Heart left ventricle (tissue), 16 donors: Measurements from ENCODE around the gene TCF4. TPM values are rescaled to one million over a fixed set of nuclear protein-coding genes. Genes with fewer than 3 reads are reported as not detected.

ENCODE experiments used
- ATAC-seq, 4 donors: fragments of 200-7000 bp; cut with Tn5 transposase; one replicate each; pipeline ENCODE4 v1.9.1; 2020 to 2022; ENCODE audit warnings: moderate library complexity in 4 of 4, mild to moderate bottlenecking in 3 of 4, moderate number of reproducible peaks in 1 of 4
- DNase-seq, 5 donors: peaks; one replicate each; pipeline ENCODE4 v3.0.0-alpha.2; 2020
- H3K27ac ChIP-seq, 12 donors: fragments of 200-600 bp; sonication (generic) in 4 of 12; one replicate each; pipeline versions ENCODE4 v1.5.0 to v1.8.0; 2016 to 2022; ENCODE audit warnings: mild to moderate bottlenecking in 2 of 12
- H3K27me3 ChIP-seq, 9 donors: fragments of 200-600 bp; sonication (generic) in 2 of 9; one replicate each; pipeline versions ENCODE4 v1.5.1 to v1.8.0; 2016 to 2022; ENCODE audit warnings: mild to moderate bottlenecking in 3 of 9
- H3K36me3 ChIP-seq, 9 donors: fragments of 200-600 bp; sonication (generic) in 2 of 9; one replicate each; pipeline versions ENCODE4 v1.5.0 to v1.8.0; 2018 to 2022; ENCODE audit warnings: mild to moderate bottlenecking in 2 of 9
- H3K4me1 ChIP-seq, 12 donors: fragments of 200-600 bp; sonication (generic) in 4 of 12; one replicate each; pipeline versions ENCODE4 v1.5.0 to v1.8.0; 2016 to 2022; ENCODE audit warnings: mild to moderate bottlenecking in 3 of 12
- H3K4me3 ChIP-seq, 12 donors: fragments of 200-600 bp; sonication (generic) in 4 of 12; one replicate each; pipeline versions ENCODE4 v1.5.0 to v1.8.0; 2017 to 2022; ENCODE audit warnings: mild to moderate bottlenecking in 9 of 12, moderate library complexity in 4 of 12
- H3K9me3 ChIP-seq, 12 donors: fragments of 200-600 bp; sonication (generic) in 4 of 12; one replicate each; pipeline versions ENCODE4 v1.5.0 to v1.8.0; 2016 to 2022; ENCODE audit warnings: mild to moderate bottlenecking in 1 of 12
- CTCF ChIP-seq, 12 donors: fragments of 200-600 bp; sonication (generic) in 4 of 12; IDR thresholded peaks; one replicate each; pipeline versions ENCODE4 v1.5.0 to v1.8.0; 2018 to 2022; ENCODE audit warnings: antibody characterized with exemption in 12 of 12, mild to moderate bottlenecking in 5 of 12
- POLR2A ChIP-seq, 2 donors: fragments of 450-650 bp; IDR thresholded peaks; one replicate each; pipeline ENCODE4 v1.6.1; 2017; ENCODE audit warnings: antibody characterized with exemption in 2 of 2, mild to moderate bottlenecking in 2 of 2, moderate library complexity in 2 of 2
- WGBS, 4 donors: extraction: QIAGEN DNeasy Blood & Tissue Kit in 2 of 4; methylation state at CpG; one replicate each; pipeline versions ENCODE4 v1.1.5 to v1.1.7; 2013 to 2018; 5-methylcytosine and 5-hydroxymethylcytosine counted together
- intact Hi-C, 10 donors: fragments of 100-400 bp; cut with DNase I; formaldehyde crosslinking; loops; one replicate each; pipeline versions ENCODE4 v1.11.1 to v1.14.2; 2022
- polyA plus RNA-seq, 2 donors: library from polyadenylated mRNA; stranded (reverse); fragments of 200-250 nt; gene quantifications; one replicate each; pipeline ENCODE4 v1.2.3, GENCODE V29; 2013
- total RNA-seq, 9 donors: library from RNA; depleted of rRNA in 2 of 9; stranded (reverse); fragments of >200 nt in 2 of 9; fragmentation: NEBNext Ultra II Directional in 3 of 9; extraction: Animal tissue kit (Norgen Biotek cat#: 25700) in 3 of 9; gene quantifications; one replicate each; pipeline versions ENCODE4 v1.1.0 to v1.2.4, GENCODE V29; 2016 to 2023
- donor health status: ischemic (EF 13 %, LVEDD 7.1; RV severe dilation, severe dysfunction).
- donor health status: healthy with polysubstance abuse.
- donor health status: DM: no; HTN: yes; CAD: no.
- donor health status: DM: no; HTN: no; CAD: no.
- donor health status: ischemic (EF 25% LVEDD 6.9; RV normal size, moderate dysfunction).
- donor health status: ischemic (EF 25% LVEDD 5.7; RV mildly dilated, moderate dysfunction).
- donor health status: healthy.
- donor health status: DM: yes; HTN: yes; CAD: no.
- donor health status: ischemic (EF 35%, LVEDD 5.7; RV mildly dilated, moderate dysfunction).
- donor health status: nonischemic (EF 11% LVEDD 7.7; RV severe dilation, severe dysfunction).
- donor health status: DM: yes; HTN: yes; CAD: no.
- donor health status: PGD.
- donor health status: ischemic (EF 29% LVEDD 5.4; RV normal size, mild dysfunction).
- donor health status: nonischemic (EF 23%, LVEDD 6.1; RV moderate dilation, normal function).

Gene TCF4
- total and polyA plus RNA-seq, 11 donors, result 12.8 to 119 (median 71.5) TPM

GRCh38 chr18:55477860-55478581, 110.0 kb downstream of the TCF4 start:
- Histone ChIP-seq H3K27ac (peak overlapping the region; percentile 45 to 89 (median 82)), H3K36me3 (no peaks in the 10 kb centered on the region), H3K27me3 (no peaks in the 10 kb centered on the region), H3K9me3 (no peaks in the 10 kb centered on the region), H3K4me3 (peak overlapping the region; percentile 5 to 62 (median 49)), H3K4me1 (peaks cover 0 to 44% (median 11%) of the 10 kb centered on the region in 12 donors)
- intact Hi-C loops, result loop anchor here in 3 of 10 donors (5.0 to 10.0 kb wide), 3 partner anchors 46 to 57 kb away; no protein-coding TSS in a partner anchor
- DNase-seq (no peak), ATAC-seq (peak in 2 of 4 donors; percentile 23 to 55)
- 29 to 40% (median 37%) methylated on average over 8 of the region's 8 CpGs for WGBS, 4 donors
- TF ChIP-seq CTCF (IDR thresholded peaks at IDR 0.05), result no peak
- no peak for TF ChIP-seq POLR2A (IDR thresholded peaks at IDR 0.05)

- ATAC-seq (peak; percentile 45 to 86 (median 74)), DNase-seq (no peak)
- WGBS, 4 donors, result 18 to 30% (median 25%) methylated on average over 4 of the region's 4 CpGs
- intact Hi-C loops, result loop anchor here in 3 of 10 donors (5.0 to 10.0 kb wide), 3 partner anchors 45 to 57 kb away; no protein-coding TSS in a partner anchor
- Histone ChIP-seq H3K4me1 (peaks cover 0 to 44% (median 11%) of the 10 kb centered on the region in 12 donors), H3K9me3 (no peaks in the 10 kb centered on the region), H3K4me3 (peak overlapping the region; percentile 5 to 62 (median 49)), H3K36me3 (no peaks in the 10 kb centered on the region), H3K27ac (peak overlapping the region; percentile 45 to 89 (median 82)), H3K27me3 (no peaks in the 10 kb centered on the region)
- TF ChIP-seq CTCF (IDR thresholded peaks at IDR 0.05), result peak in 4 of 12 donors; percentile 9 to 34 (median 12)
- no peak for TF ChIP-seq POLR2A (IDR thresholded peaks at IDR 0.05)
Observed at GRCh38 chr18:55477499-55477859, 110.5 kb downstream of the TCF4 start.

GRCh38 chr18:55475916-55476315, 112.1 kb downstream of the TCF4 start:
- Histone ChIP-seq H3K27me3 (no peaks in the 10 kb centered on the region), H3K4me1 (peaks cover 0 to 45% (median 11%) of the 10 kb centered on the region in 12 donors), H3K4me3 (no peak overlapping the region), H3K27ac (peak overlapping the region in 7 of 12 donors; percentile 22 to 89 (median 82)), H3K9me3 (no peaks in the 10 kb centered on the region), H3K36me3 (no peaks in the 10 kb centered on the region)
- no peak for ATAC-seq
- 78 to 91% (median 87%) methylated on average over 1 of the region's 1 CpG for WGBS, 4 donors
- no peak for TF ChIP-seq CTCF (IDR thresholded peaks at IDR 0.05)
- TF ChIP-seq POLR2A (IDR thresholded peaks at IDR 0.05), result no peak
- no peak for DNase-seq
- intact Hi-C loops, result loop anchor here in 3 of 10 donors (5.0 to 10.0 kb wide), 3 partner anchors 44 to 59 kb away; no protein-coding TSS in a partner anchor

- H3K27me3 ChIP-seq, result no peaks in the 10 kb centered on the region
- peaks cover 0 to 49% (median 11%) of the 10 kb centered on the region in 12 donors for H3K4me1 ChIP-seq
- ATAC-seq (no peak), DNase-seq (no peak)
- WGBS, 4 donors, result 96 to 98% (median 97%) methylated on average over 5 of the region's 5 CpGs
- no peaks in the 10 kb centered on the region for H3K9me3 ChIP-seq
- no peak overlapping the region for H3K4me3 ChIP-seq
- peak overlapping the region in 2 of 12 donors; percentile 22 to 82 for H3K27ac ChIP-seq
- TF ChIP-seq CTCF (IDR thresholded peaks at IDR 0.05) (no peak), POLR2A (IDR thresholded peaks at IDR 0.05) (no peak)
- intact Hi-C loops, result loop anchor here in 3 of 10 donors (5.0 to 10.0 kb wide), 3 partner anchors 43 to 59 kb away; no protein-coding TSS in a partner anchor
- H3K36me3 ChIP-seq, result no peaks in the 10 kb centered on the region
Observed at GRCh38 chr18:55475467-55475866, 112.5 kb downstream of the TCF4 start.
